Smooth muscle cell (in vitro differentiated cells): Measurements from ENCODE around the gene SKI. TPM values are rescaled to one million over a fixed set of nuclear protein-coding genes. Genes with fewer than 3 reads are reported as not detected.
A peak's percentile ranks its signal among the peaks of the same experiment; 100 is the strongest.

ENCODE experiments used
- DNase-seq: peaks from one replicate; lab custom pipeline; 2025; ENCODE audit not compliant: unreplicated experiment; lab: John Stamatoyannopoulos, UW
- H2AFZ ChIP-seq: fragments of 200-600 bp; sonication (generic); 2 replicates; pipeline ENCODE4 v1.6.0; 2016; ENCODE audit warnings: antibody characterized with exemption, low read depth, mild to moderate bottlenecking
- H3F3A ChIP-seq: fragments of 200-600 bp; sonication (generic); 2 replicates; pipeline ENCODE4 v1.6.0; 2017; ENCODE audit warnings: antibody characterized with exemption, low read depth
- H3K27ac ChIP-seq: fragments of 200-600 bp; sonication (generic); 2 replicates; pipeline ENCODE4 v1.5.1; 2016; ENCODE audit warnings: low read depth, mild to moderate bottlenecking
- H3K27me3 ChIP-seq: fragments of 200-600 bp; sonication (generic); 2 replicates; pipeline ENCODE4 v1.6.1; 2016; ENCODE audit warnings: low read depth, mild to moderate bottlenecking
- H3K36me3 ChIP-seq: fragments of 200-600 bp; sonication (generic); 2 replicates; pipeline ENCODE4 v1.5.1; 2016; ENCODE audit warnings: low read depth
- H3K4me1 ChIP-seq: fragments of 200-600 bp; sonication (generic); 2 replicates; pipeline ENCODE4 v1.5.1; 2016; ENCODE audit warnings: low read depth
- H3K4me2 ChIP-seq: fragments of 200-600 bp; sonication (generic); 2 replicates; pipeline ENCODE4 v1.6.0; 2016; ENCODE audit warnings: mild to moderate bottlenecking
- H3K4me3 ChIP-seq: fragments of 200-600 bp; sonication (generic); 2 replicates; pipeline ENCODE4 v1.5.1; 2016; ENCODE audit warnings: mild to moderate bottlenecking
- H3K79me2 ChIP-seq: fragments of 200-600 bp; sonication (generic); 2 replicates; pipeline ENCODE4 v1.6.0; 2016; ENCODE audit warnings: low read depth, mild to moderate bottlenecking
- H3K9ac ChIP-seq: fragments of 200-600 bp; sonication (generic); 2 replicates; pipeline ENCODE4 v1.6.0; 2016; ENCODE audit warnings: low read depth
- H3K9me3 ChIP-seq: fragments of 200-600 bp; sonication (generic); replicated peaks from 2 replicates; pipeline ENCODE4 v1.5.1; 2016; ENCODE audit warnings: low read depth
- H4K20me1 ChIP-seq: fragments of 200-600 bp; sonication (generic); 2 replicates; pipeline ENCODE4 v1.6.0; 2016; ENCODE audit warnings: low read depth
- WGBS: methylation state at CpG from one replicate; pipeline ENCODE4 v1.1.7; 2016; ENCODE audit warnings: low lambda C conversion rate; 5-methylcytosine and 5-hydroxymethylcytosine counted together
- polyA plus RNA-seq: library from polyadenylated mRNA; unstranded; fragments of >200 nt; fragmentation: Nextera tagmentation; extraction: Ambion mirVana; gene quantifications from 2 replicates; pipeline ENCODE4 v1.2.1, GENCODE V29; 2016
- total RNA-seq: library from RNA; depleted of rRNA; stranded (reverse); fragments of >200 nt; gene quantifications from 2 replicates; pipeline ENCODE4 v1.2.3, GENCODE V29; 2014
- TF ChIP-seq, protein P1 (sequence below): fragments of 200-600 bp; sonication (generic); IDR thresholded peaks from 2 replicates; pipeline ENCODE4 v1.5.1; 2017; ENCODE audit warnings: borderline replicate concordance, mild to moderate bottlenecking, antibody characterized with exemption; ENCODE audit not compliant: insufficient read depth, poor library complexity, severe bottlenecking

SKI gene
- total and polyA plus RNA-seq, 2 experiments from 2014 or later, result 4.2 to 19.6 TPM

DNA sequence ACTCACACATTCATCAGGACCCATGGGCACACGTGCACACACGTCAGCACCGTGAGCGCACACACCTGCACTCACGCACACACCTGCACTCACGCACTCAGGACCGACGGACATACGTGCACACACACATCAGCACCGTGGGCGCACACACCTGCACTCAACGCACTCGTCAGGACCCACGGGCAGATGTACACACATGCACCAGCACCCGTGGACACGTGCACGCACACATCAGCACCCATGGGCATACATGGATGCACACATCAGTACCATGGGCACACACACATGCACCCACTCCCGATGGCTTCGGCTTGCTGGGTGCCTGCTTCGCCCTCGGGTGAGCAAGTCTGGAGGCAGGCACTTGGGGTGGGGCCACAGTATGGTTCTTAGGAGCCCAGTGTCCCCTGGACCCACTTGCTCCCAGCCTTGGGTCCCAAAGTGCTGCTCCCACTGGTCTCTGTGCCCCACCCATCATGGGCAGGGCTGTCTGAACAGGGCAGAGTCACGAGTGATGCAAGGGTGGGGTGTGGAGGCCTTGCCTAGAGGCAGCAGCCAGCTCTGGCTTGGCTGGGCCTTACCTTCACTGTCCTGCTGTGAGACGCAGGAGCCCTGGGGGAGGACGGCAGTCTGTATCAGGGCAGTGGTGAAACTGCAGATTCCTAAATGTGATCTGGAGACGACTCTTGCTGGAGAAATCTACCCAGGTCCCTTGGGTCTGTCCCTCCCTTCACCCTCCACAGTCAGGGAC is 49.8 kb downstream of the SKI start:
- WGBS, result 90% methylated on average over 25 of the region's 25 CpGs
- DNase-seq, result no peak

DNA sequence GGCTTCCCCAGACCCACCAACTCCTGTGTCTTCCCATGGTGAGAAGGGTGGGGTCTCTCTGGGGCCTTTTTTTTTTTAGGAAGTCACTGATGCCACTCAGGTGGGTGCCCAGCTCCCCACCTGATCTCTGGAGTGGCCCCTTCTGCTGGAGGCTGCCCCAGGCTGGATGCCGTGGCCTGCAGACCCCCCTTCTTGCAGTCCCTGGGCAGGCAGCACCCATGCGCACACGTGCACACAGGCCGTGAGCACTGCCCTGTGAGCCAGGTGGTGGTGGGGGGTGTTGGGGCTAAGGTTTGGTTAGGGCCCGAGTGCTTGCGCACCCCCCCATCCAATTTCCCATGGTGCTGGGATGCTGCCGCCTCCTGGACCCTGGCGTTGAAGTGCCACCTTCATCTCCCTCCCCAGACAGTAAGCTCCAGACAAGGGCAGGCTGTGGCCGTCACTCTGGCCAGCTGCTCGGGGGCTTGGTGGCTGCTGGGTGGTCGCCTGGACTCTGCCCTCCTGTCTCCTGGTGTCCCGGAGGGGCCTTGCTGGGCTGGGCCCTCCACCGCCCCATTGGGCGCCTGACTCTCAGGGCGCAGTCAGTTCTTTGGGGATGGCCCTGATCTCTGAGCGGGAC is 50.6 kb downstream of the SKI start:
- DNase-seq, result no peak
- Histone ChIP-seq H3K9ac (no peak overlapping the region), H3K79me2 (peaks cover 76% of the 10 kb centered on the region), H3K36me3 (no peaks in the 10 kb centered on the region), H3K27ac (peak overlapping the region; percentile 63), H4K20me1 (peaks cover 78% of the 10 kb centered on the region), H3K4me3 (no peak overlapping the region), H2AFZ (no peak overlapping the region), H3K4me1 (peaks cover 38% of the 10 kb centered on the region), H3K4me2 (peak overlapping the region; percentile 80), H3K27me3 (no peaks in the 10 kb centered on the region), H3F3A (no peaks in the 10 kb centered on the region), H3K9me3 (no peaks in the 10 kb centered on the region)
- TF ChIP-seq, protein P1, sequence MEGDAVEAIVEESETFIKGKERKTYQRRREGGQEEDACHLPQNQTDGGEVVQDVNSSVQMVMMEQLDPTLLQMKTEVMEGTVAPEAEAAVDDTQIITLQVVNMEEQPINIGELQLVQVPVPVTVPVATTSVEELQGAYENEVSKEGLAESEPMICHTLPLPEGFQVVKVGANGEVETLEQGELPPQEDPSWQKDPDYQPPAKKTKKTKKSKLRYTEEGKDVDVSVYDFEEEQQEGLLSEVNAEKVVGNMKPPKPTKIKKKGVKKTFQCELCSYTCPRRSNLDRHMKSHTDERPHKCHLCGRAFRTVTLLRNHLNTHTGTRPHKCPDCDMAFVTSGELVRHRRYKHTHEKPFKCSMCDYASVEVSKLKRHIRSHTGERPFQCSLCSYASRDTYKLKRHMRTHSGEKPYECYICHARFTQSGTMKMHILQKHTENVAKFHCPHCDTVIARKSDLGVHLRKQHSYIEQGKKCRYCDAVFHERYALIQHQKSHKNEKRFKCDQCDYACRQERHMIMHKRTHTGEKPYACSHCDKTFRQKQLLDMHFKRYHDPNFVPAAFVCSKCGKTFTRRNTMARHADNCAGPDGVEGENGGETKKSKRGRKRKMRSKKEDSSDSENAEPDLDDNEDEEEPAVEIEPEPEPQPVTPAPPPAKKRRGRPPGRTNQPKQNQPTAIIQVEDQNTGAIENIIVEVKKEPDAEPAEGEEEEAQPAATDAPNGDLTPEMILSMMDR, result no peak
- WGBS, result 50% methylated on average over 16 of the region's 16 CpGs

More for the DNA sequence above, 49.8 kb downstream of the SKI start:
- Histone ChIP-seq H3K27me3 (no peaks in the 10 kb centered on the region), H3K79me2 (peaks cover 76% of the 10 kb centered on the region), H4K20me1 (peaks cover 78% of the 10 kb centered on the region), H3K36me3 (no peaks in the 10 kb centered on the region), H3K4me2 (peak overlapping the region; percentile 80), H3K4me3 (no peak overlapping the region), H3K9me3 (no peaks in the 10 kb centered on the region), H3F3A (no peaks in the 10 kb centered on the region), H3K9ac (no peak overlapping the region), H3K4me1 (peaks cover 41% of the 10 kb centered on the region), H3K27ac (peak overlapping the region; percentile 63), H2AFZ (no peak overlapping the region)
- TF ChIP-seq, protein P1, result no peak

DNA sequence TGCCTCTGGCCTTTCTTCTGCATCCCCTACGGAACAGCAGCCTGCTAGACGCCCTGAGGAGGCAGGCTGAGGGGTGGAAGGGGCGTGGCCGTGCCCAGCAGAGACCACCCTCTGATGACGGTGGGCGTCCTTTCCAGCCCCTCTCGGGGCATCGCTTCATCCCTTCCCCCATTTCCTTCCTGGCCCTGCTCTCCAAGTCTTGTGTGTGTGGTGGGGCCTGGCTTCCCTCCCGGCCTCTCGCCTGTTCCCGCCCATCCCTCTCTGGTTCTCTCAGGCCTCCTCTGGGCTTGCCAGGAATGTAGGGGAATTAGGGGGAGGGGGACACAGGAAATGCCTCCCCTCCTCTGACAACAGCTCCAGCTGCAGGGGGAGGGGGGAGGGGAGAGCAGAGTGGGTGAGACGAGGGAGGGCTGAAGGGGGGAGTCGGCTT is 51.1 kb downstream of the SKI start:
- TF ChIP-seq, protein P1, result no peak
- Histone ChIP-seq H3F3A (no peaks in the 10 kb centered on the region), H3K4me3 (peak overlapping the region; percentile 9), H3K27me3 (no peaks in the 10 kb centered on the region), H3K9me3 (no peaks in the 10 kb centered on the region), H3K36me3 (no peaks in the 10 kb centered on the region), H3K79me2 (peaks cover 76% of the 10 kb centered on the region), H3K4me1 (peaks cover 36% of the 10 kb centered on the region), H3K27ac (peak overlapping the region; percentile 63), H4K20me1 (peaks cover 78% of the 10 kb centered on the region), H2AFZ (no peak overlapping the region), H3K9ac (no peak overlapping the region), H3K4me2 (peak overlapping the region; percentile 80)
- peak; percentile 32 for DNase-seq
- 13% methylated on average over 8 of the region's 13 CpGs for WGBS

DNA sequence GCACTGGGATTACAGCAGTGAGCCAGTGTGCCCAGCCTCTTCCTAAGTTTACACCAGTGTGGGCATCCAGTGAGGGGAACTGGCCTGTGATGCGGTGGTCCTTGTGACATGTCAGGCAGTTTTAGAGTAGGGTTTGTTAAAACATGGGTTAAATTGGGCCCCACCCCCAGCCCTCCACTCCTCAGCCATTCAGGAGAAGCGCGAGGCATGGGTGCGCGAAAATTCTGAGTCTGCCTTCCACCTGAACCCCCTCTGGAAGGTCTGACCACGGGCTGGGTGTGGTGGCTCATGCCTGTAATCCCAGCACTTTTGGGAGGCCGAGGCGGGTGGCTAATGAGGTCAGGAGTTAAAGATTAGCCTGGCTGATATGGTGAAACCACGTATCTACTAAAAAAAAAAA is 51.7 kb downstream of the SKI start:
- H4K20me1 ChIP-seq, result peaks cover 78% of the 10 kb centered on the region
- H3K4me1 ChIP-seq, result peaks cover 34% of the 10 kb centered on the region
- H2AFZ ChIP-seq, result no peak overlapping the region
- peak overlapping the region; percentile 9 for H3K4me3 ChIP-seq
- H3K9ac ChIP-seq, result no peak overlapping the region
- peak overlapping the region; percentile 63 for H3K27ac ChIP-seq
- no peaks in the 10 kb centered on the region for H3K9me3 ChIP-seq
- WGBS, result 68% methylated on average over 9 of the region's 9 CpGs
- no peak for DNase-seq
- peak overlapping the region; percentile 80 for H3K4me2 ChIP-seq
- no peaks in the 10 kb centered on the region for H3F3A ChIP-seq
- TF ChIP-seq, protein P1, result no peak
- H3K79me2 ChIP-seq, result peaks cover 76% of the 10 kb centered on the region
- no peaks in the 10 kb centered on the region for H3K36me3 ChIP-seq
- no peaks in the 10 kb centered on the region for H3K27me3 ChIP-seq
